Hepatocyte (in vitro differentiated cells): Measurements from ENCODE around the gene LIN52.

ENCODE experiments used
- CTCF ChIP-seq: fragments of 200-600 bp; sonication (generic); IDR thresholded peaks from 2 replicates; pipeline ENCODE4 v1.5.1; 2016; ENCODE audit warnings: antibody characterized with exemption, mild to moderate bottlenecking; ENCODE audit not compliant: poor library complexity
- EZH2 ChIP-seq: fragments of 200-600 bp; sonication (generic); IDR thresholded peaks from 2 replicates; pipeline ENCODE4 v1.6.1; 2016; ENCODE audit warnings: antibody characterized with exemption, mild to moderate bottlenecking, borderline replicate concordance
- EZH2phosphoT487 ChIP-seq: fragments of 200-600 bp; sonication (generic); IDR thresholded peaks from one replicate; pipeline ENCODE4 v1.6.1; 2018; ENCODE audit warnings: antibody characterized with exemption, mild to moderate bottlenecking, low read depth, moderate library complexity; ENCODE audit not compliant: unreplicated experiment, severe bottlenecking

GRCh38 chr14:74235017-74235416, 150.3 kb downstream of the LIN52 start:
- TF ChIP-seq EZH2 (no peak), CTCF (no peak), EZH2phosphoT487 (no peak)
